NCI-H748 (cell line): Measurements from ENCODE around the gene RAB4B.

Source experiments
- DNase-seq: peaks from one replicate; lab custom pipeline; 2025; ENCODE audit not compliant: unreplicated experiment; lab: John Stamatoyannopoulos, UW

The RAB4B gene

DNA sequence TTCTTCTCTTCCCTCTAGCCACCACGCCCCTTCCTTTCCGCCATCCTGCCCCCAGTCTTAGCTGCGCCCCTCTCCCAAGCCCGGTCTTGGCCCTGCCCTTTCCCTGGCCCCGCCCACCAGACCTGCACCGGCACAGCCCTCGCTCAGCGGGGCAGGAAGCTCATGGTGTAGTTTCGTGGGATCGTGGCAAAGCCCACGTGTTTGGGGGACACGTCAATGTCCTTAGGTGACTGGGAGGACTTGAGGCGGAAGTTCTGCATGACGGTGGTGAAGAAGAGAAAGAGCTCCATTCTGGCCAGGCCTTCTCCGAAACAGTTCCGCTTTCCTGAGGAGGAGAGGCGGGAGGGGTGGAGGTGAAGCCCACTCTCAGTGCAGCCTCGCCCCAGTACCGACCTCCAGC, 65.6 kb downstream of the RAB4B start:
- peak; percentile 16 for DNase-seq
